GM23338 (cell line): Measurements from ENCODE around the gene KLHL12.

Experiments used
- CTCF ChIP-seq, 2 experiments: fragments of 200-600 bp in 1 of 2; sonication (generic) in 1 of 2; conservative IDR thresholded peaks; 2 replicates each; pipeline versions ENCODE4 v1.5.1 to v1.6.1; 2016 to 2017; ENCODE audit warnings: antibody characterized with exemption in 2 of 2, low read depth in 2 of 2, mild to moderate bottlenecking in 2 of 2, moderate library complexity in 1 of 2
- EZH2 ChIP-seq: fragments of 200-600 bp; sonication (generic); IDR thresholded peaks from one replicate; pipeline ENCODE4 v1.8.0; 2017; ENCODE audit warnings: antibody characterized with exemption, mild to moderate bottlenecking, low read depth; ENCODE audit not compliant: unreplicated experiment
- EZH2phosphoT487 ChIP-seq: fragments of 200-600 bp; sonication (generic); IDR thresholded peaks from one replicate; pipeline ENCODE4 v1.8.1; 2018; ENCODE audit warnings: antibody characterized with exemption; ENCODE audit not compliant: unreplicated experiment
- POLR2AphosphoS5 ChIP-seq: IDR thresholded peaks from 2 replicates; pipeline ENCODE4 v1.6.1; 2016; ENCODE audit warnings: antibody characterized with exemption, low read depth
- REST ChIP-seq: IDR thresholded peaks from one replicate; pipeline ENCODE4 v1.6.1; 2018; ENCODE audit warnings: antibody characterized with exemption; ENCODE audit not compliant: unreplicated experiment
- TF ChIP-seq, protein P1 (sequence below): IDR thresholded peaks from 2 replicates; pipeline ENCODE4 v1.6.1; 2016; ENCODE audit warnings: antibody characterized with exemption

DNA sequence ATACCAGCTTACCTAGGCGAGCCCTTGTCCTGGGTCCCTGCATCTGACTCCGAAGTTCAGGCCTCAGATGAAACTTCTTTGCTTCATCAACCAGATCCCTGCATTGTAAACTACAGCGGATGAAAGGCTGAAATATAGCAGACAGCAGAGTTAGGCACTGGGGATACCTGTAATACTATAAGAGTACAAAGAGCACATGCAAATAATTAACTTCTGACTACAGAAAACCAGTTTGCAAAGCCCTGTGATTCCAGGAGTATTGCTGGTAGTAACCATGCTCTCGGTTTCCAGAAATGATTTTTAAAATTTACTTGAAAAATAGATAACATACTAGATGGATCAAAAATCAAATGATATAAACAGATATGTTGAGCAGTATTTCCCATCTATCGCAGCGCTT is 18.0 kb downstream of the KLHL12 start:
- no peak for TF ChIP-seq CTCF (conservative IDR thresholded peaks at IDR 0.05; ENCODE audit: low read depth in 2 of 2)
- TF ChIP-seq EZH2, result no peak
- no peak for TF ChIP-seq EZH2phosphoT487
- TF ChIP-seq POLR2AphosphoS5, result no peak
- TF ChIP-seq REST, result no peak
- TF ChIP-seq, protein P1, sequence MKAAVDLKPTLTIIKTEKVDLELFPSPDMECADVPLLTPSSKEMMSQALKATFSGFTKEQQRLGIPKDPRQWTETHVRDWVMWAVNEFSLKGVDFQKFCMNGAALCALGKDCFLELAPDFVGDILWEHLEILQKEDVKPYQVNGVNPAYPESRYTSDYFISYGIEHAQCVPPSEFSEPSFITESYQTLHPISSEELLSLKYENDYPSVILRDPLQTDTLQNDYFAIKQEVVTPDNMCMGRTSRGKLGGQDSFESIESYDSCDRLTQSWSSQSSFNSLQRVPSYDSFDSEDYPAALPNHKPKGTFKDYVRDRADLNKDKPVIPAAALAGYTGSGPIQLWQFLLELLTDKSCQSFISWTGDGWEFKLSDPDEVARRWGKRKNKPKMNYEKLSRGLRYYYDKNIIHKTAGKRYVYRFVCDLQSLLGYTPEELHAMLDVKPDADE, result no peak
